Keratinocyte (primary cell): ENCODE results near the gene RAB39A. TPM values are rescaled to one million over a fixed set of nuclear protein-coding genes. Genes with fewer than 3 reads are reported as not detected.

Experiments
- DNase-seq: peaks from one replicate; pipeline ENCODE4 v3.0.0-alpha.2; 2011; ENCODE audit warnings: low read depth, missing footprints, low spot score
- FAIRE-seq: peaks from 2 replicates; lab custom pipeline; 2011; peaks lifted over from hg19 to GRCh38; lab: Jason Lieb, UNC
- H2AFZ ChIP-seq: 2 replicates; pipeline ENCODE4 v1.6.0; 2012; ENCODE audit warnings: low read length, control low read depth, inconsistent platforms; ENCODE audit not compliant: control insufficient read depth
- H3K27ac ChIP-seq: 2 replicates; pipeline ENCODE4 v1.5.1; 2011; ENCODE audit warnings: low read length; ENCODE audit not compliant: control insufficient read depth, insufficient read depth
- H3K27me3 ChIP-seq: 3 replicates; pipeline ENCODE4 v1.6.0; 2011; ENCODE audit warnings: low read length; ENCODE audit not compliant: control insufficient read depth, insufficient read depth; ENCODE audit errors: extremely low read depth
- H3K36me3 ChIP-seq, 2 experiments: 2 replicates in 1 of 2; 3 replicates in 1 of 2; pipeline ENCODE4 v1.5.1; 2011; ENCODE audit warnings: low read length in 2 of 2, mild to moderate bottlenecking in 1 of 2; ENCODE audit not compliant: control insufficient read depth in 2 of 2, insufficient read depth in 2 of 2; ENCODE audit errors: extremely low read depth in 1 of 2
- H3K4me1 ChIP-seq: 3 replicates; pipeline ENCODE4 v1.5.1; 2011; ENCODE audit warnings: low read length; ENCODE audit not compliant: control insufficient read depth, insufficient read depth; ENCODE audit errors: extremely low read depth
- H3K4me2 ChIP-seq: 3 replicates; pipeline ENCODE4 v1.6.0; 2011; ENCODE audit warnings: low read depth, low read length; ENCODE audit not compliant: control insufficient read depth, insufficient read depth; ENCODE audit errors: extremely low read depth
- H3K4me3 ChIP-seq, 3 experiments: fragments of 200-600 bp in 1 of 3; sonication (generic) in 1 of 3; 2 replicates in 2 of 3; 3 replicates in 1 of 3; pipeline ENCODE4 v1.5.1; 2011 to 2016; ENCODE audit warnings: low read length in 3 of 3, mild to moderate bottlenecking in 3 of 3, control low read depth in 2 of 3, inconsistent platforms in 1 of 3, low read depth in 1 of 3, mixed read lengths in 1 of 3, mixed run types in 1 of 3, moderate library complexity in 1 of 3; ENCODE audit not compliant: control insufficient read depth in 2 of 3, insufficient read depth in 2 of 3; ENCODE audit errors: extremely low read depth in 1 of 3
- H3K79me2 ChIP-seq: 2 replicates; pipeline ENCODE4 v1.6.0; 2012; ENCODE audit warnings: low read length; ENCODE audit not compliant: control insufficient read depth, insufficient read depth
- H3K9ac ChIP-seq: 3 replicates; pipeline ENCODE4 v1.6.0; 2011; ENCODE audit warnings: low read length; ENCODE audit not compliant: control insufficient read depth, insufficient read depth; ENCODE audit errors: extremely low read depth
- H3K9me1 ChIP-seq: 3 replicates; pipeline ENCODE4 v1.6.0; 2011; ENCODE audit warnings: low read length; ENCODE audit not compliant: control insufficient read depth, insufficient read depth; ENCODE audit errors: extremely low read depth
- H3K9me3 ChIP-seq: 2 replicates; pipeline ENCODE4 v1.5.1; 2012; ENCODE audit warnings: low read depth, low read length; ENCODE audit not compliant: control insufficient read depth
- H4K20me1 ChIP-seq: 3 replicates; pipeline ENCODE4 v1.6.0; 2011; ENCODE audit warnings: low read length; ENCODE audit not compliant: control insufficient read depth, insufficient read depth; ENCODE audit errors: extremely low read depth
- CTCF ChIP-seq, 3 experiments: IDR thresholded peaks in 1 of 3; conservative IDR thresholded peaks in 1 of 3; optimal IDR thresholded peaks in 1 of 3; 2 replicates in 2 of 3; 3 replicates in 1 of 3; pipeline versions ENCODE3 to v1.5.1; 2011; ENCODE audit warnings: low read length in 3 of 3, mild to moderate bottlenecking in 3 of 3, moderate library complexity in 2 of 3, control low read depth in 1 of 3, inconsistent platforms in 1 of 3; ENCODE audit not compliant: insufficient read depth in 2 of 3; ENCODE audit errors: extremely low read depth in 1 of 3
- EZH2 ChIP-seq: IDR thresholded peaks from one replicate; pipeline ENCODE4 v1.6.1; 2012; ENCODE audit warnings: inconsistent platforms, mild to moderate bottlenecking, low read length, moderate library complexity
- dilution Hi-C: fragments of 300-500 bp; cut with MboI; formaldehyde crosslinking; loops from one replicate; pipeline ENCODE4 v1.7.0; 2020; ENCODE audit warnings: low sequenced_read_pairs; ENCODE audit not compliant: extremely low pct_ligation_motif_present
- polyA plus RNA-seq, 5 experiments: library from polyadenylated mRNA; depleted of rRNA in 3 of 5; stranded (reverse) in 3 of 5; stranded (forward) in 1 of 5; unstranded in 1 of 5; fragments of >200 nt; gene quantifications; 1 replicate in 1 of 5; 2 replicates in 3 of 5; 3 replicates in 1 of 5; pipeline versions ENCODE4 v1.2.1 to v1.2.3, GENCODE V29; 2011 to 2012; ENCODE audit warnings: missing spikeins in 2 of 5, low read depth in 1 of 5, low replicate concordance in 1 of 5

Gene RAB39A
- polyA plus RNA-seq, 1 donor (not counting 4 experiments of a cell fraction or from before 2014, with no cell fraction given): not detected

- H3K4me3 ChIP-seq: peak overlapping the region; percentile 68 to 96 (median 85)
- peak overlapping the region; percentile 100 for H2AFZ ChIP-seq
- peak overlapping the region; percentile 97 for H3K4me2 ChIP-seq
- peak overlapping the region; percentile 100 for H3K9ac ChIP-seq
- FAIRE-seq: peak; percentile 32
- peaks cover 59% of the 10 kb centered on the region for H3K79me2 ChIP-seq
- H3K27ac ChIP-seq: peak overlapping the region; percentile 97
- no peaks in the 10 kb centered on the region for H3K9me3 ChIP-seq
- H3K4me1 ChIP-seq: peaks cover 10% of the 10 kb centered on the region
- dilution Hi-C loops: no loop called here
- TF ChIP-seq CTCF (optimal IDR thresholded peaks at IDR 0.05 in 1 of 3, IDR thresholded peaks at IDR 0.05 in 1 of 3, conservative IDR thresholded peaks at IDR 0.05 in 1 of 3; ENCODE audit: extremely low read depth in 1 of 3, insufficient read depth in 2 of 3, low read length in 3 of 3) (no peak), EZH2 (no peak)
- no peaks in the 10 kb centered on the region for H3K9me1 ChIP-seq
- H3K27me3 ChIP-seq: no peaks in the 10 kb centered on the region
- H4K20me1 ChIP-seq: no peaks in the 10 kb centered on the region
- H3K36me3 ChIP-seq: no peaks in the 10 kb centered on the region
- DNase-seq: no peak
Observed at GRCh38 chr11:108009497-108010370, 81.5 kb downstream of the RAB39A start.

GRCh38 chr11:108012139-108012725, 84.0 kb downstream of the RAB39A start:
- Histone ChIP-seq H3K4me2 (peak overlapping the region; percentile 16), H3K4me1 (peaks cover 10% of the 10 kb centered on the region), H3K36me3 (no peaks in the 10 kb centered on the region), H3K27me3 (no peaks in the 10 kb centered on the region), H3K79me2 (peaks cover 84% of the 10 kb centered on the region), H3K9me1 (no peaks in the 10 kb centered on the region), H4K20me1 (no peaks in the 10 kb centered on the region), H3K4me3 (no peak overlapping the region), H3K9ac (no peak overlapping the region), H3K9me3 (no peaks in the 10 kb centered on the region), H3K27ac (no peak overlapping the region), H2AFZ (no peak overlapping the region)
- no peak for DNase-seq
- no peak for FAIRE-seq
- TF ChIP-seq EZH2 (no peak), CTCF (optimal IDR thresholded peaks at IDR 0.05 in 1 of 3, IDR thresholded peaks at IDR 0.05 in 1 of 3, conservative IDR thresholded peaks at IDR 0.05 in 1 of 3; ENCODE audit: extremely low read depth in 1 of 3, insufficient read depth in 2 of 3, low read length in 3 of 3) (no peak)
- dilution Hi-C loops: no loop called here

Other genes with a start within 250 kb of the RAB39A start
- gene SLN, start 216.4 kb upstream of the RAB39A start, polyA plus RNA-seq: 0.09 to 0.12 TPM in 2 of 3 replicates, not detected in the other
- 31.6 to 59.5 TPM (median 47.2 TPM) in 3 replicates for gene SLC35F2, start 69.7 kb upstream of the RAB39A start, polyA plus RNA-seq
- gene CUL5, start 80.5 kb downstream of the RAB39A start, polyA plus RNA-seq: 10.9 to 15.1 TPM (median 11.6 TPM) in 3 replicates
- gene ACAT1, start 193.1 kb downstream of the RAB39A start, polyA plus RNA-seq: 60.0 to 106 TPM (median 61.5 TPM) in 3 replicates